Posterior vena cava (tissue), 2 donors: ENCODE data around the gene HDDC3. TPM values are rescaled to one million over a fixed set of nuclear protein-coding genes. Genes with fewer than 3 reads are reported as not detected.
"Not testable (repeated sequence)": the region's sequence is repeated elsewhere in the genome, so short reads cannot be mapped to it uniquely, and the experiment has no call there.

ENCODE experiments used
- DNase-seq: peaks from one replicate; pipeline ENCODE4 v3.0.0-alpha.2; 2020; ENCODE audit warnings: low spot score
- intact Hi-C, 2 donors: fragments of 100-400 bp; cut with DNase I; formaldehyde crosslinking; loops; one replicate each; pipeline versions ENCODE4 v1.14.1 to v1.14.2; 2022 to 2023
- total RNA-seq, 2 donors: library from RNA; stranded (reverse); fragmentation: NEBNext Ultra II Directional; extraction: Animal tissue kit (Norgen Biotek cat#: 25700); gene quantifications; one replicate each; pipeline ENCODE4 v1.2.1, GENCODE V29; 2021
- donor health status: DM: yes; HTN: yes; CAD: no.
- donor health status: DM: yes; HTN: yes; CAD: no.

Gene HDDC3
- total RNA-seq, 2 donors from 2014 or later, result 5.9 to 8.6 TPM

DNA sequence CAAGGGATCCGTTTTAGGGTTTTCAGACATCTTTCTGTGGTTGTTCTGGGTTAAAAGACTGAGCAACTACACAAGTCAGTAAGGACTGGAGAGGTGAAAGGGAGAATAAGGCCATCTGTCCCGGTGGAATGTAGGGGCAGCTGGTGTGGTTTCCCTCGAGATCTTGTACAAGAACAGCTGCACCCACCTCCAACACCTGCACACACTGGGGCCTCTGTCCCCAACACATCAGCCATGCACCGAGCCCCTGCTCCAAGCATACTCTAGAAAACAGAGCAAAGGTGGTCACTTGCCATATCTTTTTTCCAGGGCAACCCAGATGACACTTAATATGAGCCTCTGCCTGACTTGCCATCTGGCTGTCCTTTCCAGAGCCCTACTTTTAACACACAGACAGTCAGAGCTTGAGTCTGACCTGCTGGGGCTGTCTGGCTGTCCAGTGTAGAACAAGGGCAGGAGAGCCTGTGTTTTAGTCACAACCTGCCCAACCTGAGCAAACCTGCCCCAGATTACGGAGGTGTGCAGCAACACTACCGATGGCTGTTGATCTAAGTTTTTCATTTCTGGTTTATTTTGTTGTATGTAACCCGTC is 17.0 kb downstream of the HDDC3 start:
- intact Hi-C loops, result loop anchor here in 1 of 2 donors (5.0 kb wide), 1 partner anchor 1303 kb away; no protein-coding TSS in a partner anchor
- DNase-seq, result no peak

- no peak for DNase-seq
- intact Hi-C loops, result loop anchor here in 1 of 2 donors (5.0 kb wide), 1 partner anchor 1302 kb away; no protein-coding TSS in a partner anchor
Measured at GRCh38 chr15:90914305-90915080, 17.9 kb downstream of the HDDC3 start.

GRCh38 chr15:90913398-90913944 is 18.9 kb downstream of the HDDC3 start:
- DNase-seq, result no peak
- intact Hi-C loops, result no loop called here

DNA sequence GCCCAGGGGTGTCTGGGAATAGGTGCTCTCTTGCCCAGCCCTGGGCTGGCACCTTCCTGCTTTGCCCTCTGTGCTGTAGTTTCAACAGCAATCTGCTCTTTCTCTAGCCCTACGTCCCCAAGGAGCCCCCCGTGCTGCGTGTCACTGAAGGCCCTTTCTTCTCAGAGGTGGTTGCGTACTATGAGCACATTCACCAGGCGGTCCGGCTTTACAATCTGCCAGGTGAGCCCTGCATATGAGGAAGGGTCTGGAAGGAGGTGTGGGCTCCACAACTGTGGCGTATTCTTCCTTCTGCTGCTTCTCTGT is 19.6 kb downstream of the HDDC3 start:
- no peak for DNase-seq
- intact Hi-C loops, result no loop called here

DNA sequence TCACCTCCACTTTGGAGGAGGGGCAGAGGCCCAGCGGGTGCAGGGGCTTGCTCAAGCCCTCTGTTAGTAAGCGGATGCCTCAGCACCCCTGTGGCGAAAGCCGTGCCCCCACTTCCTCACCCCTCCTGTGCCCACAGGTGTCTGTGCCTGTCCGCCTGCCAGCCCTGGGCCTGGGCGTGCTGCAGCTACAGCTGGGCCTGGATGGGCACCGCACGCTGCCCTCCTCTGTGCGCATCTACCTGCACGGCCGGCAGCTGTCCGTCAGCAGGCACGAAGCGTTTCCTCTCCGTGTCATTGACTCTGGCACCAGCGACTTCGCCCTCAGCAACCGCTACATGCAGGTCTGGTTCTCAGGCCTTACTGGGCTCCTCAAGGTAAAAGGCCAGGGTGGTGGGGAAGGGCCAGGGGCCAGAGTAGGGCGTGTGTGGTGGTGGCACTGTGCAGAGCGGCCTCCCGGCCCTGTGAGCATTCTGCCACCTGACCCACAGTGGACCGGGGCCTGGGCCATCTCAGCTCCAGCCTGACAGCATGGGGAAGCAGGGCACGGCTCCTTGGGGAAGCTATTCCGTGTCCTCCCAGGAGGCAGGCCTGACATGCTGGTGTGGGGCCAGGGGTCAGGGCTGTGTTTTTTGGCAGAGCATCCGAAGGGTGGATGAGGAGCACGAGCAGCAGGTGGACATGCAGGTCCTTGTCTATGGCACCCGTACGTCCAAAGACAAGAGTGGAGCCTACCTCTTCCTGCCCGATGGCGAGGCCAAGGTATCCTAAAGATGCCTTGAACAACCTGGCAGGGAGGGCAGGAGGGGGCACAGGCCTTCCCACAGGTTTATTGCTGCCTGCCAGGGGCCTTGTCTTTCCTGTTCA is 20.2 kb downstream of the HDDC3 start:
- intact Hi-C loops, result no loop called here
- DNase-seq, result no peak

- intact Hi-C loops, result no loop called here
- no peak for DNase-seq
Measured at GRCh38 chr15:90911302-90911623, 21.1 kb downstream of the HDDC3 start.

DNA sequence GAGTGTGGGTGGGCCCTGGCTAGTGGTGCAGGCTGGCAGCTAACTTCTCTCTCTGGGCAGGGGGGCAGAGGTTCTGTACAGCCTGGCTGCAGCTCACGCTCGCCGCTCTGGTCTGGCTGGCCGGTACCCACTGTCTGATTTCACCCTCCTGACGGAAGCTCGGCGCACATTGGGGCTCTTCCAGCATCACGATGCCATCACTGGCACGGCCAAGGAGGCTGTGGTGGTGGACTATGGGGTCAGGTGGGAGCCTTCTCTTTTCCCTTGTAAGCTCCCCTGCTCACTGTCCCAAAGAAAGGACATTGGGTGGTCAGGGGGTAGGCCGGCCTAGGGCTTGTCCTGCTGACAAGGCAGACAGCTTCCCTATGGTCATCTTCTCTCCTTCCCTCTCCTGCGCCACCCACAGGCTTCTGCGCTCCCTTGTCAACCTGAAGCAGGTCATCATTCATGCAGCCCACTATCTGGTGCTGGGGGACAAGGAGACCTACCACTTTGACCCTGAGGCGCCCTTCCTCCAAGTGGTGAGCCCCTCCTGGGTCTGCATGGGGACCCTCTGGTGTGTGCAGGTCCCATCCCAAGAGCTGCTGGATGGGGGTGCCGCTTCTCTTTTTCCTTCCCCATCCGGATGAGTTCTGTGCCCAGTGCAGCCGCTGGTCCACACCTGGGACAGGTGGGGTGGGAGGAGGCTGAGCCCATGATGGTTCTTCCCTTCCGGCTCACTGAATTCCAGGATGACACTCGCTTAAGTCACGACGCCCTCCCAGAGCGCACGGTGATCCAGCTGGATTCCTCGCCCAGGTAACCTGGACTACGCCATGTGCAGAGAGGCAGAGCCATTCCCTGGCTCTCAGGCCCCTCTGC is 21.7 kb downstream of the HDDC3 start:
- intact Hi-C loops, result no loop called here
- no peak for DNase-seq

DNA sequence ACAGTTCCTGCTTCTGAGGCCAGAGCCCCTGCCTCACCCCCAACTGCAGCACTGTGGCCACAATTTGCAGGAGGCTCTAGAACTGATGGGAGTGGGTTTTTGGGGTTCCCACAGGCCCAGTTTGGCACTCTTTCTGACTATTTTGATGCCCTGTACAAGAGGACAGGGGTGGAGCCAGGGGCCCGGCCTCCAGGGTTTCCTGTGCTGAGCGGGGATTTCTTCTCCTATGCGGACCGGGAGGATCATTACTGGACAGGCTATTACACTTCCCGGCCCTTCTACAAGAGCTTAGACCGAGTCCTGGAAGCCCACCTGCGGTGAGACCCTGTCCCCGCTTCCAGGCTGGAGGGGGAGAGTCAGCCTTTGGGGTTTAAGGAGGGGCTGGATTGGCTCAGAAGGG is 22.4 kb downstream of the HDDC3 start:
- intact Hi-C loops, result loop anchor here in 1 of 2 donors (5.0 kb wide), 1 partner anchor 1873 kb away; no protein-coding TSS in a partner anchor
- no peak for DNase-seq

DNA sequence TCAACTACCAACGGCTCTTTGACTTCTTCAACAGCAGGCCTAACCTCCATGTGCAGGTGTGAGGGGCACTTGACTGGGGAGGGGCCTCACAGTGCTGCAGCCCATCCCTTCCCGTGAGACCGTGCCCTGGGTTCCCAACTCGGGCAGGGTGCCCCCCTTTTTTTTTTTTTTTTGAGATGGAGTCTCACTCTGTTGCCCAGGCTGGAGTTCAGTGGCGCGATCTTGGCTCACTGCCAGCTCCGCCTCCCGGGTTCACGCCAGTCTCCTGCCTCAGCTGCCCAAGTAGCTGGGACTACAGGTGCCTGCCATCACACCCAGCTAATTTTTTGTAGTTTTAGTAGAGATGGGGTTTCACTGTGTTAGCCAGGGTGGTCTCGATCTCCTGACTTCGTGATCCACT is 22.9 kb downstream of the HDDC3 start:
- DNase-seq, result not testable (repeated sequence)
- intact Hi-C loops, result loop anchor here in 1 of 2 donors (5.0 kb wide), 1 partner anchor 1872 kb away; no protein-coding TSS in a partner anchor

- intact Hi-C loops, result loop anchor here in 1 of 2 donors (5.0 kb wide), 1 partner anchor 1871 kb away; no protein-coding TSS in a partner anchor
- DNase-seq, result no peak
Measured at GRCh38 chr15:90907838-90908507, 24.4 kb downstream of the HDDC3 start.

GRCh38 chr15:90907051-90907660 is 25.2 kb downstream of the HDDC3 start:
- intact Hi-C loops, result loop anchor here in 1 of 2 donors (5.0 kb wide), 1 partner anchor 1870 kb away; no protein-coding TSS in a partner anchor
- DNase-seq, result no peak

DNA sequence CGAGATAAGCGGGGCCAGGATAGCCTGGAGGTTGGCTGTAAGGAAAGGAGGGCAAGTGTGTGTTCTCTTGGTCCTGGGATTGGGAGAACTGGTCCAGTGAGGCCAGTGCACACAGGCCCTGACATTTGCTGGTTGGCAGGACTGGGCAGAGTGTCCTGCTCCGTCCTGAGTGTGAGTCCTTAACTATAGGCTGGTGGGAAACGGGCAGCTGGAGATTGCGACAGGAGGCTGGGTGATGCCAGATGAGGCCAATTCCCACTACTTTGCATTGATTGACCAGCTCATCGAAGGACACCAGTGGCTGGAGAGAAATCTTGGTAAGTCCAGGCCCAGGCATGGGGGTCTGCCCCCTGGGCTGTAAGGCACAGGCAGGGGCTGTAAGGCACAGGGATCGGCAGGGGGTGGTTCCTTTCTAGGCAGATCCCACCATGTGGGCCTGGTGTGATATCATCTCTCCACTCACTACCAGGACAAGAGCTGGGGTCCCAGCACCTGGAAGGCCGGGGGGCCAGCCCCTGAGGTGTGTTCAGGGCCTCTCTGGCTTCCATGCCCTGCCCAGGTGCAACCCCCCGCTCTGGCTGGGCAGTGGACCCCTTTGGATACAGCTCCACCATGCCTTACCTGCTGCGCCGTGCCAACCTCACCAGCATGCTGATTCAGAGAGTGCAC is 26.0 kb downstream of the HDDC3 start:
- DNase-seq, result no peak
- intact Hi-C loops, result loop anchor here in 1 of 2 donors (5.0 kb wide), 1 partner anchor 1869 kb away; no protein-coding TSS in a partner anchor

DNA sequence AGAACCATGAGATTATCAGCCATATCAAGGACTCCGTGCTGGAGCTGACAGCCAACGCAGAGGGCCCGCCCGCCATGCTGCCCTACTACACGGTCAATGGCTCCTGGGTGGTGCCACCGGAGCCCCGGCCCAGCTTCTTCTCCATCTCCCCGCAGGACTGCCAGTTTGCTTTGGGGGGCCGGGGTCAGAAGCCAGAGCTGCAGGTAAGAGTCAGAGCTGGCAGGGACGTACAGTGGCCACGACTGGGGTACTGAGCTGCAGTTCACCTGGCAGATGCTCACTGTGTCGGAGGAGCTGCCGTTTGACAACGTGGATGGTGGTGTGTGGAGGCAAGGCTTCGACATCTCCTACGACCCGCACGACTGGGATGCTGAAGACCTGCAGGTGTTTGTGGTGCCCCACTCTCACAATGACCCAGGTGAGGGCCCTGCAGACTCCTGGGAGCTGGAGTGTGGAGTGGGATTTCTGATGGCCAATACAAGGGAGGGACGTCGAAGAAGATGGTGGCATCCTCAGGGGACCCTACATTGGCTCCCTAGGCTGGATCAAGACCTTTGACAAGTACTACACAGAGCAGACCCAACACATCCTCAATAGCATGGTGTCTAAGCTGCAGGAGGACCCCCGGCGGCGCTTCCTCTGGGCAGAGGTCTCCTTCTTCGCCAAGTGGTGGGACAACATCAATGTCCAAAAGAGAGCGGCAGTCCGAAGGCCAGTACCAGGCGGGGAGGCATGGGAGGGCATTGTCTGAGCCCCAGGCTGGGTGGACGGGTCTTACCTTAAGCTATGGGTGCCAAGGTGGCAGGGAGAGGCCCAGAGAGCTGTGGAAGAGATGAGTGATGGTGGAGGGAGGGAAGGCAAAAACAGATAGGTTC is 26.8 kb downstream of the HDDC3 start:
- intact Hi-C loops, result loop anchor here in 1 of 2 donors (5.0 kb wide), 1 partner anchor 1868 kb away; no protein-coding TSS in a partner anchor
- no peak for DNase-seq

GRCh38 chr15:90904746-90905145 is 27.6 kb downstream of the HDDC3 start:
- intact Hi-C loops, result loop anchor here in 1 of 2 donors (5.0 kb wide), 1 partner anchor 1867 kb away; no protein-coding TSS in a partner anchor

DNA sequence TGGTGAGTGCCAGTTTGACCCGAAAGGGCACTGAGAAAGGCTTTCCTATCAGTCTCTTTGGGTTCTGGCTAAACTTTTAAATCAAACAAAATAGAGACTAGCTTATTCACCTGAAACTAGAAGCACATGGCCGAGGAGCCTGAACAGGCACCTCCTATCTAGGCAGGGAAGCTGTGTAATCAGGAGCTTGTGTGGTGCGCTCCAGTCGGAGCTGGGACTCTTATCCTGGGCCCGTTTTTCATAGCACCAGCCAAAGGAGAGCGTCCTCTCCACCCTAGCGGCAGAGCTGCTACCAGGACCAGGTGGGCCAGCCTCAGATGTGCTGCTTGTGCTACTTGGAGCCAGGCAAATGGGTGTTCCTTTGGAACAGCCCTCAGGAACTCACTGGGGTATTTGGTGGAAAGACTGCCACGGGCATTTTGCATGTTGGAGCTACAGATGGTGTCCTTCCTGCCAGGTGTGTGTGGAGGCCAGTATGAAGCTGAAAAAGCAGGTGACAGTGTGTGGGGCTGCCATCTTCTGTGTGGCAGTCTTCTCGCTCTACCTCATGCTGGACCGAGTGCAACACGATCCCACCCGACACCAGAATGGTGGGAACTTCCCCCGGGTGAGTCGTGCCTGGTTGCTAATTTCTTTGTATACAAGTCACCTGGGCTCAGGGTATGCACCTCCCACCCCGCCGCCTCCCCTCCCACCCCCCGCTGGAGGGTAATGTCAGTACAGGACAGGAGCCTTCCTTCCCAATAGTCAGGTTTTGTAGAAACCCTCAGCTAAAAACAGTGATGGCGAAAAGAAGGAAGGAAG is 28.4 kb downstream of the HDDC3 start:
- DNase-seq, result no peak
- intact Hi-C loops, result no loop called here

More at GRCh38 chr15:90904746-90905145, 27.6 kb downstream of the HDDC3 start:
- DNase-seq, result no peak
